ENCODE measurements around the gene COL18A1. TPM values are rescaled to one million over a fixed set of nuclear protein-coding genes. Genes with fewer than 3 reads are reported as not detected.
A peak's percentile ranks its signal among the peaks of the same experiment; 100 is the strongest.

COL18A1 gene
- total RNA-seq, 3 donors from 2014 or later (not counting 1 experiment from before 2014, with no cell fraction given): 12.3 to 22.3 (median 12.7) TPM

- no peaks in the 10 kb centered on the region for H3K9me3 Mint-ChIP-seq
- Histone ChIP-seq H3K9me3 (ENCODE audit: control insufficient read depth, insufficient read depth, low read length) (no peaks in the 10 kb centered on the region), H3K27me3 (ENCODE audit: control insufficient read depth, insufficient read depth, low read length) (no peaks in the 10 kb centered on the region), H3K27ac (ENCODE audit: low read length) (no peak overlapping the region), H3K36me3 (ENCODE audit: control insufficient read depth, insufficient read depth, low read length) (no peaks in the 10 kb centered on the region), H3K4me1 (ENCODE audit: control insufficient read depth, insufficient read depth, low read length) (no peaks in the 10 kb centered on the region), H3K4me3 (ENCODE audit: low read length) (no peak overlapping the region)
- DNase-seq (no peak), ATAC-seq (no peak)
- 96% methylated on average over 25 of the region's 25 CpGs for WGBS (ENCODE audit: insufficient coverage)
- TF ChIP-seq CTCF (IDR thresholded peaks at IDR 0.05): no peak
- peaks cover 0 to 3% of the 10 kb centered on the region in 2 donors for H3K27me3 Mint-ChIP-seq (ENCODE audit: low read depth in 2 of 2)
- no peaks in the 10 kb centered on the region for H3K36me3 Mint-ChIP-seq
- no peak overlapping the region for H3K27ac Mint-ChIP-seq
- peaks cover 0 to 5% of the 10 kb centered on the region in 2 donors for H3K4me1 Mint-ChIP-seq
- intact Hi-C loops (cut with micrococcal nuclease): no loop called here
- H3K4me3 Mint-ChIP-seq: no peak overlapping the region
Measured at GRCh38 chr21:45419162-45419561, 14.2 kb downstream of the COL18A1 start.

GRCh38 chr21:45420061-45421041 is 15.4 kb downstream of the COL18A1 start:
- H3K27me3 ChIP-seq (ENCODE audit: control insufficient read depth, insufficient read depth, low read length): no peaks in the 10 kb centered on the region
- no peaks in the 10 kb centered on the region for H3K36me3 Mint-ChIP-seq
- no peak overlapping the region for H3K4me3 ChIP-seq (ENCODE audit: low read length)
- no peaks in the 10 kb centered on the region for H3K9me3 Mint-ChIP-seq
- no peaks in the 10 kb centered on the region for H3K36me3 ChIP-seq (ENCODE audit: control insufficient read depth, insufficient read depth, low read length)
- DNase-seq (no peak), ATAC-seq (no peak)
- H3K4me3 Mint-ChIP-seq: no peak overlapping the region
- intact Hi-C loops (cut with micrococcal nuclease): no loop called here
- TF ChIP-seq CTCF (IDR thresholded peaks at IDR 0.05): no peak
- no peaks in the 10 kb centered on the region for H3K9me3 ChIP-seq (ENCODE audit: control insufficient read depth, insufficient read depth, low read length)
- no peak overlapping the region for H3K27ac ChIP-seq (ENCODE audit: low read length)
- peaks cover 0 to 3% of the 10 kb centered on the region in 2 donors for H3K27me3 Mint-ChIP-seq (ENCODE audit: low read depth in 2 of 2)
- 85% methylated on average over 36 of the region's 36 CpGs for WGBS (ENCODE audit: insufficient coverage)
- no peaks in the 10 kb centered on the region for H3K4me1 ChIP-seq (ENCODE audit: control insufficient read depth, insufficient read depth, low read length)
- no peak overlapping the region for H3K27ac Mint-ChIP-seq
- H3K4me1 Mint-ChIP-seq: peaks cover 0 to 5% of the 10 kb centered on the region in 2 donors

GRCh38 chr21:45421071-45421845 is 16.3 kb downstream of the COL18A1 start:
- ATAC-seq (no peak), DNase-seq (peak in 1 of 2 donors; percentile 18)
- H3K36me3 Mint-ChIP-seq: no peaks in the 10 kb centered on the region
- intact Hi-C loops (cut with micrococcal nuclease): no loop called here
- no peak overlapping the region for H3K27ac ChIP-seq (ENCODE audit: low read length)
- H3K9me3 Mint-ChIP-seq: no peaks in the 10 kb centered on the region
- no peaks in the 10 kb centered on the region for H3K9me3 ChIP-seq (ENCODE audit: control insufficient read depth, insufficient read depth, low read length)
- H3K27me3 Mint-ChIP-seq (ENCODE audit: low read depth in 2 of 2): peaks cover 0 to 3% of the 10 kb centered on the region in 2 donors
- H3K36me3 ChIP-seq (ENCODE audit: control insufficient read depth, insufficient read depth, low read length): no peaks in the 10 kb centered on the region
- H3K27me3 ChIP-seq (ENCODE audit: control insufficient read depth, insufficient read depth, low read length): no peaks in the 10 kb centered on the region
- no peaks in the 10 kb centered on the region for H3K4me1 ChIP-seq (ENCODE audit: control insufficient read depth, insufficient read depth, low read length)
- H3K27ac Mint-ChIP-seq: no peak overlapping the region
- WGBS (ENCODE audit: insufficient coverage): 78% methylated on average over 25 of the region's 25 CpGs
- TF ChIP-seq CTCF (IDR thresholded peaks at IDR 0.05): no peak
- H3K4me3 Mint-ChIP-seq: no peak overlapping the region
- peaks cover 0 to 5% of the 10 kb centered on the region in 2 donors for H3K4me1 Mint-ChIP-seq
- no peak overlapping the region for H3K4me3 ChIP-seq (ENCODE audit: low read length)
